HepG2 (cell line): ENCODE data around the gene HACL1. TPM values are rescaled to one million over a fixed set of nuclear protein-coding genes. Genes with fewer than 3 reads are reported as not detected.
"Not testable (repeated sequence)": the region's sequence is repeated elsewhere in the genome, so short reads cannot be mapped to it uniquely, and the experiment has no call there.

Experiments used
- ATAC-seq: fragments of 200-7000 bp; cut with Tn5 transposase; 3 replicates; pipeline ENCODE4 v1.9.1; 2020; ENCODE audit warnings: mild to moderate bottlenecking, moderate library complexity
- BruUV-seq: library from RNA; stranded (reverse); fragments of 400-500 nt; replicated peaks from 2 replicates; lab custom pipeline; 2021; lab: Mats Ljungman, UMichigan
- CTCF ChIA-PET: fragments of 300-600 bp; formaldehyde crosslinking; extraction: SDS; loops from one replicate; lab custom pipeline; 2021; ENCODE audit warnings: low total read pairs, inconsistent platforms, low intra/inter-chr PET ratio; lab: Yijun Ruan, JAX
- POLR2A ChIA-PET: fragments of 350-600 bp; sonication (Branson Sonifier 250); formaldehyde crosslinking; loops from one replicate; lab custom pipeline; 2020; ENCODE audit warnings: antibody characterized with exemption, inconsistent platforms; lab: Yijun Ruan, JAX
- DNase-seq: peaks from one replicate; pipeline ENCODE4 v3.0.0-alpha.2; 2015; ENCODE audit warnings: low spot score
- FAIRE-seq: peaks from 3 replicates; lab custom pipeline; 2011; peaks lifted over from hg19 to GRCh38; lab: Jason Lieb, UNC
- H2AFZ ChIP-seq: one replicate; pipeline ENCODE4 v1.6.1; 2011; ENCODE audit warnings: low read length, inconsistent platforms
- H3K27ac ChIP-seq: fragments of 300-600 bp; 3 replicates; pipeline ENCODE4 v1.8.0; 2011; ENCODE audit warnings: mixed run types, mild to moderate bottlenecking, mixed read lengths, low read length, inconsistent platforms; ENCODE audit not compliant: insufficient read depth; ENCODE audit errors: extremely low read length
- H3K27me3 ChIP-seq, 2 experiments: fragments of 200-600 bp in 1 of 2; 2 replicates in 1 of 2; 3 replicates in 1 of 2; pipeline versions ENCODE4 v1.6.0 to v1.8.0; 2011; ENCODE audit warnings: low read length in 2 of 2, mild to moderate bottlenecking in 2 of 2, moderate library complexity in 2 of 2, inconsistent platforms in 1 of 2; ENCODE audit not compliant: insufficient read depth in 2 of 2, control insufficient read depth in 1 of 2
- H3K36me3 ChIP-seq, 2 experiments: fragments of 200-600 bp in 1 of 2; replicated peaks in 1 of 2; 2 replicates in 1 of 2; 3 replicates in 1 of 2; pipeline versions ENCODE4 v1.5.1 to v1.8.0; 2011; ENCODE audit warnings: low read length in 2 of 2, inconsistent platforms in 1 of 2; ENCODE audit not compliant: insufficient read depth in 2 of 2, control insufficient read depth in 1 of 2
- H3K4me1 ChIP-seq: 2 replicates; pipeline ENCODE4 v1.5.1; 2012; ENCODE audit warnings: low read length, inconsistent platforms; ENCODE audit not compliant: insufficient read depth
- H3K4me2 ChIP-seq: 2 replicates; pipeline ENCODE4 v1.6.0; 2011; ENCODE audit warnings: low read depth, low read length, inconsistent platforms
- H3K4me3 ChIP-seq, 3 experiments: fragments of 200-600 bp in 1 of 3; sonication (generic), shearing (Covaris generic) in 1 of 3; replicated peaks in 1 of 3; 2 replicates each; pipeline ENCODE4 v1.5.1; 2011 to 2016; ENCODE audit warnings: low read length in 3 of 3, inconsistent platforms in 2 of 3, low read depth in 2 of 3, mild to moderate bottlenecking in 2 of 3, control low read depth in 1 of 3, mixed read lengths in 1 of 3; ENCODE audit not compliant: insufficient read depth in 1 of 3
- H3K79me2 ChIP-seq: one replicate; pipeline ENCODE4 v1.6.1; 2011; ENCODE audit warnings: low read length, inconsistent platforms; ENCODE audit not compliant: insufficient read depth
- H3K9ac ChIP-seq: 2 replicates; pipeline ENCODE4 v1.6.0; 2011; ENCODE audit warnings: mild to moderate bottlenecking, low read depth, low read length, inconsistent platforms; ENCODE audit not compliant: insufficient read depth
- H3K9me3 ChIP-seq: 2 replicates; pipeline ENCODE4 v1.5.1; 2012; ENCODE audit warnings: mild to moderate bottlenecking, low read length
- H4K20me1 ChIP-seq: 2 replicates; pipeline ENCODE4 v1.6.0; 2011; ENCODE audit warnings: inconsistent platforms, mild to moderate bottlenecking, low read length, moderate library complexity; ENCODE audit not compliant: insufficient read depth
- FOXK2 ChIP-seq: fragments of 450-650 bp; IDR thresholded peaks from 2 replicates; pipeline ENCODE4 v1.6.1; 2016
- HNF4A ChIP-seq: sonication (generic); formaldehyde crosslinking; IDR thresholded peaks from 2 replicates; pipeline ENCODE4 v1.4.0; 2020; ENCODE audit warnings: missing genetic modification reagents
- NR2C2 ChIP-seq: sonication (generic); formaldehyde crosslinking; IDR thresholded peaks from 2 replicates; pipeline ENCODE4 v1.4.0; 2020; ENCODE audit warnings: missing genetic modification reagents, mild to moderate bottlenecking, moderate library complexity, borderline replicate concordance
- NR2F1 ChIP-seq, 2 experiments: fragments of 450-650 bp in 1 of 2; formaldehyde crosslinking in 1 of 2; IDR thresholded peaks; 2 replicates each; pipeline versions ENCODE4 v1.5.0 to v1.6.1; 2016 to 2020; ENCODE audit warnings: mild to moderate bottlenecking in 1 of 2, missing compliant biosample characterization in 1 of 2, missing genetic modification reagents in 1 of 2, moderate library complexity in 1 of 2
- NR2F6 ChIP-seq, 2 experiments: IDR thresholded peaks; 2 replicates each; pipeline ENCODE4 v1.6.1; 2016; ENCODE audit warnings: antibody characterized with exemption in 1 of 2, mild to moderate bottlenecking in 1 of 2
- POGZ ChIP-seq: sonication (generic); formaldehyde crosslinking; IDR thresholded peaks from 2 replicates; pipeline ENCODE4 v1.4.0; 2020; ENCODE audit warnings: mild to moderate bottlenecking, missing genetic modification reagents
- SETDB1 ChIP-seq: sonication (generic); formaldehyde crosslinking; IDR thresholded peaks from 2 replicates; pipeline ENCODE4 v1.5.1; 2020; ENCODE audit warnings: missing genetic modification reagents, mild to moderate bottlenecking, borderline replicate concordance
- SOX6 ChIP-seq, 2 experiments: fragments of 450-650 bp in 1 of 2; sonication (generic) in 1 of 2; formaldehyde crosslinking in 1 of 2; IDR thresholded peaks; 2 replicates each; pipeline versions ENCODE4 v1.4.0 to v1.6.1; 2017 to 2020; ENCODE audit warnings: antibody characterized with exemption in 1 of 2, mild to moderate bottlenecking in 1 of 2, missing genetic modification reagents in 1 of 2
- TCF7 ChIP-seq: sonication (generic); IDR thresholded peaks from 2 replicates; pipeline ENCODE4 v1.6.1; 2016; ENCODE audit warnings: antibody characterized with exemption, low read depth
- ZMYM2 ChIP-seq: sonication (generic); formaldehyde crosslinking; IDR thresholded peaks from 2 replicates; pipeline ENCODE4 v1.8.0; 2022; ENCODE audit warnings: mild to moderate bottlenecking, missing genetic modification reagents
- ZMYM4 ChIP-seq: sonication (generic); formaldehyde crosslinking; IDR thresholded peaks from 2 replicates; pipeline ENCODE4 v1.8.1; 2023; ENCODE audit warnings: mild to moderate bottlenecking, missing genetic modification reagents
- ZNF280D ChIP-seq: sonication (generic); formaldehyde crosslinking; IDR thresholded peaks from 2 replicates; pipeline ENCODE4 v1.5.1; 2020; ENCODE audit warnings: mild to moderate bottlenecking, missing genetic modification reagents
- WGBS: methylation state at CpG from one replicate; pipeline ENCODE4 v1.1.6; 2017; ENCODE audit warnings: low lambda C conversion rate; 5-methylcytosine and 5-hydroxymethylcytosine counted together
- in situ Hi-C: cut with HindIII; loops from 2 replicates; pipeline ENCODE4 v1.10.0; 2017; ENCODE audit warnings: low pct_unique_long_range_greater_than_20kb; ENCODE audit not compliant: extremely low pct_ligation_motif_present
- intact Hi-C: fragments of 100-400 bp; cut with micrococcal nuclease; formaldehyde crosslinking; loops from one replicate; pipeline ENCODE4 v1.10.0; 2022; ENCODE audit not compliant: unreplicated experiment
- polyA plus RNA-seq, 8 experiments: library from polyadenylated mRNA; depleted of rRNA in 3 of 8; stranded (reverse) in 7 of 8; unstranded in 1 of 8; fragments of >200 nt; fragmentation: Illumina TruSeq in 4 of 8; extraction: Trizol in 4 of 8; gene quantifications; 2 replicates each; pipeline versions ENCODE4 v1.2.1 to v1.2.3, GENCODE V29; 2011 to 2016; ENCODE audit warnings: low read depth in 4 of 8, missing spikeins in 1 of 8, mixed read lengths in 1 of 8; ENCODE audit not compliant: insufficient read depth in 1 of 8
- total RNA-seq, 5 experiments: library from RNA; depleted of rRNA; stranded (reverse); fragments of >200 nt; fragmentation: Illumina TruSeq; extraction: Trizol; gene quantifications; 2 replicates each; pipeline ENCODE4 v1.2.3, GENCODE V29; 2016; ENCODE audit warnings: low read depth in 1 of 5
- TF ChIP-seq, protein P1 (sequence below): sonication (generic); formaldehyde crosslinking; conservative IDR thresholded peaks from 2 replicates; pipeline ENCODE4 v1.4.0; 2020; ENCODE audit warnings: mild to moderate bottlenecking, missing genetic modification reagents, moderate library complexity

The HACL1 gene
- total and polyA plus RNA-seq, 2 of the 13 experiments (the other 11 are each of a cell fraction or from before 2014, with no cell fraction given) = 22.1 to 25.7 TPM

DNA sequence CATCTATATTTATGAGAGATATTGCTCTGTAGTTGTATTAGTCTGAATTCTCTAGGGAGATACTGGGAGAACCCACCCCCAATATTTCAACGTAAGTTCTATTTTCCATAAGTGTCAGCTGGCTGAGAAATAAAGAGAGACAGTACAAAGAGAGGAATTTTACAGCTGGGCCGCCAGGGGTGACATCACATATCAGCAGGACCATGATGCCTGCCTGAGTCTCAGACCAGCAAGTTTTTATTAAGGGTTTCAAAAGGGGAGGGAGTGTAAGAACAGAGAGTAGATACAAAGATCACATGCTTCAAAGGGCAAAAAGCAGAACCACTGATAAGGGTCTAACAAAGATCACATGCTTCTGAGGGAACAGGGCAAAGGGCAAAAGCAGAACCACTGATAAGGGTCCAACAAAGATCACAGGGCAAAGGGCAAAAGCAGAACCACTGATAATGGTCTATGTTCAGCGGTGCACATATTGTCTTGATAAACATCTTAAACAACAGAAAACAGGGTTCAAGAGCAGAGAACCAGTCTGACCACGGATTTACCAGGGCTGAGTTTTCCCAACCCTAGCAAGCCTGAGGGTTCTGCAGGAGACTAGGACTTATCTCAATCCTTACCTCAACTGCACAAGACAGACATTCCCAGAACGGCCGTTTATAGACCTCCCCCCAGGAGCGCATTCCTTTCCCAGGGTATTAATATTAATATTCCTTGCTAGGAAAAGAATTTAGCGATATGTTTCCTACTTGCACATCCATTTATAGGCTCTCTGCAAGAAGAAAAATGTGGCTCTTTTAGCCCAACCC is 18.5 kb upstream of the HACL1 start:
- H3K27me3 ChIP-seq; FAIRE-seq; H3K79me2 ChIP-seq; CTCF ChIA-PET; H3K36me3 ChIP-seq; intact Hi-C loops; H4K20me1 ChIP-seq; ATAC-seq; BruUV-seq; H2AFZ ChIP-seq; H3K9ac ChIP-seq; in situ Hi-C loops; DNase-seq; POLR2A ChIA-PET; H3K4me3 ChIP-seq; H3K4me2 ChIP-seq; TF ChIP-seq NR2F6 (CRISPR knock-in tag; IDR thresholded peaks at IDR 0.05); SOX6 (IDR thresholded peaks at IDR 0.05): not testable (repeated sequence)
- WGBS = 87% methylated on average over 8 of the region's 8 CpGs
- Histone ChIP-seq H3K4me1 (peaks cover 14% of the 10 kb centered on the region), H3K27ac (peak overlapping the region; percentile 14), H3K9me3 (peaks cover 24% of the 10 kb centered on the region)
- TF ChIP-seq NR2F6 (IDR thresholded peaks at IDR 0.05) (0 out of 2 replicates have a peak, but pooled peaks have one; percentile 38), TCF7 (peak; percentile 35; the same call in 1 of the 2 replicates), NR2C2 (CRISPR knock-in tag) (peak; percentile 49), SOX6 (CRISPR knock-in tag; IDR thresholded peaks at IDR 0.05) (peak; percentile 66), POGZ (peak; percentile 63; the same call in 1 of the 2 replicates), ZMYM2 (CRISPR knock-in tag) (peak; percentile 74), HNF4A (CRISPR knock-in tag) (peak; percentile 74), NR2F1 (CRISPR knock-in tag; IDR thresholded peaks at IDR 0.05) (peak in 1 of 2 experiments; percentile 50; a peak in 1 of 4 replicates), FOXK2 (peak; percentile 33; the same call in 1 of the 2 replicates), SETDB1 (CRISPR knock-in tag) (0 out of 2 replicates have a peak, but pooled peaks have one; percentile 37), ZMYM4 (CRISPR knock-in tag) (peak; percentile 64), ZNF280D (0 out of 2 replicates have a peak, but pooled peaks have one; percentile 34)
- TF ChIP-seq, protein P1, sequence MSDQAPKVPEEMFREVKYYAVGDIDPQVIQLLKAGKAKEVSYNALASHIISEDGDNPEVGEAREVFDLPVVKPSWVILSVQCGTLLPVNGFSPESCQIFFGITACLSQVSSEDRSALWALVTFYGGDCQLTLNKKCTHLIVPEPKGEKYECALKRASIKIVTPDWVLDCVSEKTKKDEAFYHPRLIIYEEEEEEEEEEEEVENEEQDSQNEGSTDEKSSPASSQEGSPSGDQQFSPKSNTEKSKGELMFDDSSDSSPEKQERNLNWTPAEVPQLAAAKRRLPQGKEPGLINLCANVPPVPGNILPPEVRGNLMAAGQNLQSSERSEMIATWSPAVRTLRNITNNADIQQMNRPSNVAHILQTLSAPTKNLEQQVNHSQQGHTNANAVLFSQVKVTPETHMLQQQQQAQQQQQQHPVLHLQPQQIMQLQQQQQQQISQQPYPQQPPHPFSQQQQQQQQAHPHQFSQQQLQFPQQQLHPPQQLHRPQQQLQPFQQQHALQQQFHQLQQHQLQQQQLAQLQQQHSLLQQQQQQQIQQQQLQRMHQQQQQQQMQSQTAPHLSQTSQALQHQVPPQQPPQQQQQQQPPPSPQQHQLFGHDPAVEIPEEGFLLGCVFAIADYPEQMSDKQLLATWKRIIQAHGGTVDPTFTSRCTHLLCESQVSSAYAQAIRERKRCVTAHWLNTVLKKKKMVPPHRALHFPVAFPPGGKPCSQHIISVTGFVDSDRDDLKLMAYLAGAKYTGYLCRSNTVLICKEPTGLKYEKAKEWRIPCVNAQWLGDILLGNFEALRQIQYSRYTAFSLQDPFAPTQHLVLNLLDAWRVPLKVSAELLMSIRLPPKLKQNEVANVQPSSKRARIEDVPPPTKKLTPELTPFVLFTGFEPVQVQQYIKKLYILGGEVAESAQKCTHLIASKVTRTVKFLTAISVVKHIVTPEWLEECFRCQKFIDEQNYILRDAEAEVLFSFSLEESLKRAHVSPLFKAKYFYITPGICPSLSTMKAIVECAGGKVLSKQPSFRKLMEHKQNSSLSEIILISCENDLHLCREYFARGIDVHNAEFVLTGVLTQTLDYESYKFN = peak; percentile 45; the same call in 1 of the 2 replicates
